ENCODE measurements around the gene CFAP74.

DNA sequence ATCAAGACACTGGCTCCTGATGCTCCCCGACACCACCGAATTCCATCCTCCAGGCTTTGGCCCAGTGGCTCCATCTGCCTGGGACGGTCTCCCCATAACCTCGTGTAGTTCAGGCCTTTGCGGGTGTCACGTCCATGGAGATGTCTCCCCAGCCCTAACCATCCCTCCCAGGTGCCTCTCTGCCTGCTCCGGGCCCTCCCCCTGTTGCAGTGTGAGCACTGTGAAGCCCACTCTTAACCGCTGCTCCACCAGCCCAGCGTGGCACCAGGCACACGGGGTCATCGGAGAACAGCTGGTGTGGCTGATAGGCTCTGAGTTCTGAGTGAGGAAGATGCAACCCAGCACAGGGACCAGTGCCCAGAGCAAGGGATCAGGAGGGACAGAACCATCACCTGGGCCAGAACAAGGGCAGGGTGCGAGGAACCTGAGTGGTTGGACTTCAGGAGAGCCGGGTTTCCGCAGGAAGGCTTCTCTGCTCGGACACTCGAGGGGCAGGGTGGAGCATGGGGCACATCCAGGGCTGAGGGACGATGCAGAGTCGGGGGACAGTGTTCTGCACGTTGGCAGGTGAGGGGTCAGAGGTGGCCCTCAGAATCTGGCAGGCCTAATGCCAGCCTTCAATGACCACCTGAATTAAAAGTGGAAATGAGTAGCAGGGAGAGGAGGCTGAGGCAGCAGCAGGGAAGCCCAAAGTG is 110.1 kb downstream of the CFAP74 start:
- no peak for TF ChIP-seq POLR2A (IDR thresholded peaks at IDR 0.05)
- TF ChIP-seq CTCF (IDR thresholded peaks at IDR 0.05 in 4 of 5, conservative IDR thresholded peaks at IDR 0.05 in 1 of 5) = no peak
